Brain microvascular endothelial cell (primary cell): ENCODE measurements around the gene NELL2.

Source experiments
- DNase-seq: peaks from one replicate; pipeline ENCODE4 v3.0.0-alpha.2; 2020
- H3K27ac ChIP-seq: fragments of 250-450 bp; sonication (Bioruptor Pico); 2 replicates; pipeline ENCODE4 v1.5.1; 2020; ENCODE audit warnings: mild to moderate bottlenecking, moderate library complexity
- H3K27me3 ChIP-seq: fragments of 250-450 bp; sonication (Bioruptor Pico); replicated peaks from 2 replicates; pipeline ENCODE4 v1.5.1; 2020; ENCODE audit warnings: mild to moderate bottlenecking
- H3K36me3 ChIP-seq: fragments of 250-450 bp; sonication (Bioruptor Pico); replicated peaks from 2 replicates; pipeline ENCODE4 v1.5.1; 2020; ENCODE audit warnings: mild to moderate bottlenecking
- H3K4me3 ChIP-seq: 2 replicates; pipeline ENCODE4 v1.5.1; 2011; ENCODE audit warnings: low read depth, mild to moderate bottlenecking, control low read depth, low read length, moderate library complexity
- in situ Hi-C: cut with HindIII; loops from 2 replicates; pipeline ENCODE4 v1.10.0; 2017; ENCODE audit warnings: low sequenced_read_pairs, low pct_ligation_motif_present
- TF ChIP-seq, protein P1 (sequence below): IDR thresholded peaks from 2 replicates; pipeline ENCODE4 v1.5.1; 2011; ENCODE audit warnings: low read depth, mild to moderate bottlenecking, moderate library complexity, low read length, control low read depth, inconsistent platforms; ENCODE audit errors: missing control alignments

Gene NELL2

DNA sequence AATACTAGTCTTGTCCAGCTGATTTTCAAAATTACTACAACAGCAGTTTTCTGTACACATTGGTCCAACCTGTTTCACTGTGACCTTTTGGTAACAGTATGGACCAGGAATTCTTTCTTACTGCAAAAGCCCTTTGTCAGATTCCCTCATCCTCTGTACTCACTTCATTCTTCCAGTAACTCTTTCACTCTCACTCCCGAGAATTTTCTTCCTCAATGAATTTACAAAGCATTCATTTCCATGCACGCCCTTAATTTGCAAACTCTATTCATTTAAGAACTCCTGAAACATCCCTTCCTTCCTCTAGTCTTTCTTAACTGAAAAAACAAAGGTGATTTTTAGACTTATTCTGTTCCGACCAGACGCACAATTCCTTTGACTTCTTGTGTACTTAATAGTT is 238.2 kb downstream of the NELL2 start:
- no peak for DNase-seq
- Histone ChIP-seq H3K27ac (no peak overlapping the region), H3K27me3 (no peaks in the 10 kb centered on the region), H3K36me3 (no peaks in the 10 kb centered on the region), H3K4me3 (no peak overlapping the region)
- TF ChIP-seq, protein P1, sequence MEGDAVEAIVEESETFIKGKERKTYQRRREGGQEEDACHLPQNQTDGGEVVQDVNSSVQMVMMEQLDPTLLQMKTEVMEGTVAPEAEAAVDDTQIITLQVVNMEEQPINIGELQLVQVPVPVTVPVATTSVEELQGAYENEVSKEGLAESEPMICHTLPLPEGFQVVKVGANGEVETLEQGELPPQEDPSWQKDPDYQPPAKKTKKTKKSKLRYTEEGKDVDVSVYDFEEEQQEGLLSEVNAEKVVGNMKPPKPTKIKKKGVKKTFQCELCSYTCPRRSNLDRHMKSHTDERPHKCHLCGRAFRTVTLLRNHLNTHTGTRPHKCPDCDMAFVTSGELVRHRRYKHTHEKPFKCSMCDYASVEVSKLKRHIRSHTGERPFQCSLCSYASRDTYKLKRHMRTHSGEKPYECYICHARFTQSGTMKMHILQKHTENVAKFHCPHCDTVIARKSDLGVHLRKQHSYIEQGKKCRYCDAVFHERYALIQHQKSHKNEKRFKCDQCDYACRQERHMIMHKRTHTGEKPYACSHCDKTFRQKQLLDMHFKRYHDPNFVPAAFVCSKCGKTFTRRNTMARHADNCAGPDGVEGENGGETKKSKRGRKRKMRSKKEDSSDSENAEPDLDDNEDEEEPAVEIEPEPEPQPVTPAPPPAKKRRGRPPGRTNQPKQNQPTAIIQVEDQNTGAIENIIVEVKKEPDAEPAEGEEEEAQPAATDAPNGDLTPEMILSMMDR: no peak
- in situ Hi-C loops: no loop called here

DNA sequence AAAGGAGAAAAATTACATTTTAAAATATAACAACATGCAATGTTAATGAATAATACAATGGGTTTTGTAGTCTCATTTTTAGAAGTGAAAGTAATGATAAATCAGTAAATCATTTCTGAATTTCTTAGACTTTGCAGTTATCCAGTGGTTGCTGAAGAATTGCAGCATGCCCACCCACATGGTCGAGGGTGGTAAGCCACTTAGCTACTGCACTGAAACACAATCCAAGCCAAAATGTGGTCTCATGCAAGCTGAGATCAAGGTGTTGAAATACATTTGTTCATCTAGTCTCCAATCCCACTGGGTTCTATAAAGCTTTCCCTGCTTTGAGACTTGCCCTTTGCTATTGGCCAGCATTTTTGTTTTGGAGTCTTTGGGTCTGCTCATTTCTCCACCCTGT is 247.9 kb downstream of the NELL2 start:
- TF ChIP-seq, protein P1: no peak
- no peaks in the 10 kb centered on the region for H3K27me3 ChIP-seq
- in situ Hi-C loops: no loop called here

DNA sequence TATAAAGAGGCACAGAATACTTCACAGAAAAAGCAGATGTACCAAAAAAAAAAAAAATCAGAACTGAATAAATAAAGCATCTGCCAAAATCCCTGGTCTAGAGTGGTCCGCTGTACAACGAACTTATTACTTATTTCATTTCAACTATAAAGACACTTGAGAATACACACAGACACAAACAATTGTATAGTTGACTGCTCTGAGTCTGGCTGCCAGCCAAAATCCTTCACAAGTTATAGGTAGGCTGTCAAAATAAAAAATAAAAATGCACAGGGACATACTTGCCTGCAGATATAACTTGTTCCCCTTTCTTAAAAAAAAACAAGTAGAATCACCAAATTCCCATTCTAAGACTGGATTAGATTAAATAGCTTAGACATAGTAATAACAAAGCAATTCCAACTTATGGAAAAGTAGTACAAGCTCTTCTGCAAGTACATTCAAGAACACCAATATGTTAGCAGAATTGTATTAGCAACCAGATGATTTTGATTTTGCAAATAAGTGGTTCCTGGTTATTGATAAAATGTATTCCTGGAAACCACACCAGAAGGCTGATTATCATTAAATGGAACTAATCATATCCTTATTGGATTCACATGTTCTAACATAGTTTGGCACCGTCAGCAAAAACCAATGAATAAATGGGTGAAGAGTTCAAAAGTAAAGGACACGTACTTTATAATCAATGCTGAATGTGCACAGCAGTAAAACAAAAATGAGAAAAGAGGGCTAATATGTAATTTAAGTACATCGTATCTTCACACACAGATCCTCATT is 248.5 kb downstream of the NELL2 start:
- no peak for DNase-seq
- in situ Hi-C loops: no loop called here
- Histone ChIP-seq H3K27me3 (no peaks in the 10 kb centered on the region), H3K4me3 (no peak overlapping the region), H3K36me3 (no peaks in the 10 kb centered on the region), H3K27ac (no peak overlapping the region)
- TF ChIP-seq, protein P1: no peak

More for the DNA sequence above, 247.9 kb downstream of the NELL2 start:
- H3K4me3 ChIP-seq: no peak overlapping the region
- no peaks in the 10 kb centered on the region for H3K36me3 ChIP-seq
- H3K27ac ChIP-seq: no peak overlapping the region
- no peak for DNase-seq

DNA sequence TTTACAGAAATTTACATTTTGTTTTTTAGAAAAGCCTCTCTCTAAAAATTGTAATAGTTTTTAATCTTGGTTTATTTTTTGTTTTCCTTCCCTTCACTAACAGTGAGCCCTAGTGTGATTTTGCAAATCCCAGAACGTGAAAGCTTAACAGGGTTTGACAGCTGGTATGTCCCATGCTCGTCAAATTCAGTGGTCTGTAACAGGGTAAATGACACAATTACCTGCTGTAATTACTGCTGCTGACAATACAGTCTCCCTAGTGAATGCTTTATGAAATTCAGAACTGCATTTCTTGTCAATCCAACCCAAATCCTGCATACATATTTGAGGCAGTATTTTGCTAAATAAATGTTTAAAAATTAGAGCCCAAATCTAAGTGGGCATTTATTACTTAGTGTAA is 249.2 kb downstream of the NELL2 start:
- DNase-seq: no peak
- no peak overlapping the region for H3K4me3 ChIP-seq
- in situ Hi-C loops: no loop called here
- no peaks in the 10 kb centered on the region for H3K27me3 ChIP-seq
- TF ChIP-seq, protein P1: no peak
- no peak overlapping the region for H3K27ac ChIP-seq
- H3K36me3 ChIP-seq: no peaks in the 10 kb centered on the region

DNA sequence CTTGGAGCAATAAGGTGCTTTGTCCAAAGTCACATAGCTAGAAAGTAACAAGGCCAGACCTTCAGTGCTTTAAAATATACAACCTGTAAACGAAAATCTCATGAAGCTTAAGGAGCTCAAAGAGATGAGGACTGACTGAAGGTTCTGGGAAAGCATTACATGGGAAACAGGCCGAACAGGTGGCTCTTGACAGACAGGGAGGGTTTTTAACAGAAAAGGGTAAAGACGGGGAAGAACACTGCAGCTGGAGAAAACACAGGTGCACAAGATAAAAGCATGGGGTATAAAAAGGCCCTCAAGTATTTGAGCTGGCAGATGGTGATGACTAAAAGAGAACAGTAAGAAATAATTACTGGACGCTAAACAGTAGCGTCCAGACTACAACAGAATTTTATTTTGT is 257.2 kb downstream of the NELL2 start:
- Histone ChIP-seq H3K27ac (no peak overlapping the region), H3K36me3 (no peaks in the 10 kb centered on the region), H3K27me3 (no peaks in the 10 kb centered on the region), H3K4me3 (no peak overlapping the region)
- TF ChIP-seq, protein P1: no peak
- in situ Hi-C loops: no loop called here
- no peak for DNase-seq

DNA sequence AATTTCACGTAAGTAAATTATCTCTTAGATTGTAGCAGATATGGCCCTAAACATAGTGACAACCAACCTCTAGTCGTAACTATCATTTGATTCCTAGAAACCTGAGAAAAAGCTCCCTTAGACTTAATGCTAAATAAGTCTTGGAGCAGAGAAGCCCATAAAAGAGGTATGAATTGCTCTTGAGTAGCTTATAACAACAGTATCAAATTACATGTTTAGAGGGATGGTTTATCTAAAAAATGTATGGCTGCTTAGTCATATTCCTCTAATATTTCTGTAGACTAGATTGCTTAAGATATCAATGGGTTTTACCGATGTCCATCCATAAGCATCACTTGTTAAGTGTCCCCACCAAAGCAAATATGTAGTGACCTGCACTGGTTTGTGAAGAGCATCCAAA is 259.7 kb downstream of the NELL2 start:
- Histone ChIP-seq H3K4me3 (no peak overlapping the region), H3K36me3 (no peaks in the 10 kb centered on the region), H3K27ac (no peak overlapping the region), H3K27me3 (no peaks in the 10 kb centered on the region)
- in situ Hi-C loops: no loop called here
- TF ChIP-seq, protein P1: no peak
- DNase-seq: no peak
